GM12864 (cell line): Measurements from ENCODE around the gene KRT71.

Experiments
- DNase-seq: peaks from one replicate; pipeline ENCODE4 v3.0.0-alpha.2; 2011; ENCODE audit warnings: low read depth
- H3K4me3 ChIP-seq: 2 replicates; pipeline ENCODE4 v1.5.1; 2011; ENCODE audit warnings: mild to moderate bottlenecking, low read depth, low read length, control low read depth
- TF ChIP-seq, protein P1 (sequence below): IDR thresholded peaks from 2 replicates; pipeline ENCODE4 v1.5.1; 2011; ENCODE audit warnings: low read depth, mild to moderate bottlenecking, moderate library complexity, low read length, control low read depth, inconsistent platforms; ENCODE audit errors: missing control alignments

The KRT71 gene

DNA sequence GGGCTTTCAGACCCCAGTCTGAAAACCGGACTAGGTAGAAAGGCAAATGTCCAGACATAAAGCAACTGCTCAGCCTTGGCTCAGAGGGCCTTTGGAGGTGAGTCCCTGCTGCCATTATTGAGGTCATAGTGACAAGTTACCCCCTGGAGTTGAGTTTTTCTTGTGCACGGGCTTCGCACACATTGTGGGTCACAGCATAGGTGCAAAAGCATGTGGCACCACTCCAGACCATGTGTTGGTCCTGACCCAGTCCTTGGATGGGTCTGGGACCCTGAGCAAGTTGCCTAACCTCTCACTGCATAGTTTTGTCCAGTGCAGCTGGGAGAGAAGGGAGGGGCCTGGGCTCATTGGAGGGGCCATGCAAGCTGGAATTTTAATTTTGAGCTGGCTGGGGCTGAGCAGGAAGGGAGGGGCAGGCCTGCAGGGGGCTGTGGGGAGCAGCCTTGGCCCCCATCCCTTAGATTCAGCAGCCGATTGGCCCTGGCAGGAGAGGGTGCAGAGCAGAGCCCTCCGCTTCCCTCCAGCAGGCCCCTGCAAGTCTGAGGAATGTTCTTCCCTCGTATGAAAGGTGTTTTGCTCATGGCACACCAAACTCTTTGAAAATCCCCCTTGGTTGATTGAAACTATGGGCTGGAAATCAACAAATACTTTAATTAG lies 28.6 kb downstream of the KRT71 start:
- TF ChIP-seq, protein P1, sequence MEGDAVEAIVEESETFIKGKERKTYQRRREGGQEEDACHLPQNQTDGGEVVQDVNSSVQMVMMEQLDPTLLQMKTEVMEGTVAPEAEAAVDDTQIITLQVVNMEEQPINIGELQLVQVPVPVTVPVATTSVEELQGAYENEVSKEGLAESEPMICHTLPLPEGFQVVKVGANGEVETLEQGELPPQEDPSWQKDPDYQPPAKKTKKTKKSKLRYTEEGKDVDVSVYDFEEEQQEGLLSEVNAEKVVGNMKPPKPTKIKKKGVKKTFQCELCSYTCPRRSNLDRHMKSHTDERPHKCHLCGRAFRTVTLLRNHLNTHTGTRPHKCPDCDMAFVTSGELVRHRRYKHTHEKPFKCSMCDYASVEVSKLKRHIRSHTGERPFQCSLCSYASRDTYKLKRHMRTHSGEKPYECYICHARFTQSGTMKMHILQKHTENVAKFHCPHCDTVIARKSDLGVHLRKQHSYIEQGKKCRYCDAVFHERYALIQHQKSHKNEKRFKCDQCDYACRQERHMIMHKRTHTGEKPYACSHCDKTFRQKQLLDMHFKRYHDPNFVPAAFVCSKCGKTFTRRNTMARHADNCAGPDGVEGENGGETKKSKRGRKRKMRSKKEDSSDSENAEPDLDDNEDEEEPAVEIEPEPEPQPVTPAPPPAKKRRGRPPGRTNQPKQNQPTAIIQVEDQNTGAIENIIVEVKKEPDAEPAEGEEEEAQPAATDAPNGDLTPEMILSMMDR, result no peak
- no peak overlapping the region for H3K4me3 ChIP-seq
- DNase-seq, result no peak

DNA sequence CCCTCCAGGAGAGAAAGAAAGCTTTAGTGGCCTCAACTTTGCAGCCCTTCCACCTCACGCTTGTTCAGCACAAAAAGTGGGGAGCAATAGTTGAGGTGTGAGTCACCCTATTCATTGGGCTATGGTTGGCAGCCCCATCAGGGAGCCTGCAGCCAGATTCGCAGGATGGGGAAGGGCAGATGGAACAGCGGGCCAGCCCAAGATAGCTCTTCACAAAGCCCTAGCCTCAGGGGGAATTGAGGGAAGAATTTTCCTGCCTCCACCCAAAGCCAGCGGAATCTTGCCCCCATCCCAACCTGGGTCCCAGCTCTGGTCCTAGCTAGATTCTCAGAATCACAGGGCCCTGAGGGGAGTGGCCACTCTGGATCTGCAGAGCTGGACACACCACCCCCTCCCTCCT lies 29.1 kb downstream of the KRT71 start:
- DNase-seq, result no peak

DNA sequence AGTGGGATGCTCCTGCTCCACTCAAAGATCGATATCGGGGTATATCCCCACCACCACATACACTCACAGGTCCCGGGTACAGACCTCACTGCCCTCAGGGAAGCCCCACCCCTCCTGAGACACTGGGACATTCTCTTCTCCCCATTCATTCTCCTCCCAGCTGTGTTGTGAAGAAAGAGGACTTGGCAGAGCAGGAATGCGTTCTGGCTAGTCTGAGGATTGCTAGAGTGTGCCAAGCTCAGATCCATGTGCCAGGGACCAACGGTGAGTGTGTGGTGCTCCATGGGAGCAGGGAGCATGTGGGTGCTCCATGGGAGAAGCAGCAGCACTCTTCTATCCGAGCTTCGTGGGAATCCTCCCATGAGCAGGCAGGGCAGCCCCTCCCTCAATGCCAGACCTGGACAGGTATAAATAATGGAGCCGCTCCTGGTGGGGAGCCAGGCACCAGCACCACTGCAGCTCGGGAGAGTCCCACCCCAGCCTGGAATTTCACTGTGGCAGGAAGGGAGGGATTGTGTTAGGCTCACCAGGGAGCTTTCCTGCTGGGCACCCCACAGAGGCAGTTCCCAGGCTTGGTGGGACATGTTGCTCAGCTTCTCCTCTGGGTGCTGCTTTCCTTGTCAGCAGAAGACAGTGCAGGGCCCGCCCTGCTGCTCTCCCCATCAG lies 30.5 kb downstream of the KRT71 start:
- DNase-seq, result no peak
- TF ChIP-seq, protein P1, result no peak
- no peak overlapping the region for H3K4me3 ChIP-seq

More for the DNA sequence above, 29.1 kb downstream of the KRT71 start:
- TF ChIP-seq, protein P1, result no peak
- no peak overlapping the region for H3K4me3 ChIP-seq

DNA sequence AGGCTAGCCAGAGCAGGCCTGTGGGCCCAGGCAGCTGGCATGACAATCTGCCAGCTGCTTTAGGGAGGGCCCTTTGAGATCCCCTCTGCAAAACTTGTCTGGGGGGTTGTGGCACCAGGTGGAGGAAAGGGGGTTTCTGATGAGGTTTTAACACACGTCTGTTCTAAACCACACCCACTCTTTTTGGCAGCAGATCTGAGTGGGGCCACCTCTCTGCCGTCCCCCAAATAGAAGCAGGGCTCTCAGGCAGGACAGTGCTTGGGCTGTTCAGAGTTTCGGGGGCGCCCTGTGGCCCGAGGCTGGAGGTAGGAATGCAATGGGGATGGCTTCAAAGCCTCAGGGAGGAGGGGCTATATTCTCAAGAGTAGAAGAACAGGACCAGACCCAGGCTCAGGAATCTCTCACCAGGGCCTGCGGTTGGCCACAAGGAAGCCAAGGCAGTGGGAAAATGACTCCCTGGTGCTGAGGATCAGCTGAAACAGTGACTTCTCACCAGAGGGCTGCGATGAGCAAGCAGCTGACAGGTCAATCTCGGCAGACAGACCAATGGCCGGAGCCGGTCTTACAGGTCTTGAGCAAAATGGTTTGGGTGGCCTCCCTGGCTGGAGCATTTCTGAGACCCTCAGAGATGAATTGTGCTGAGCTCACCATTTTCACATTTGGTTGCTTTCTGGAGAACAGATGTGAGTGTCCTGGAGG lies 31.2 kb downstream of the KRT71 start:
- DNase-seq, result no peak
- H3K4me3 ChIP-seq, result no peak overlapping the region
- TF ChIP-seq, protein P1, result no peak

DNA sequence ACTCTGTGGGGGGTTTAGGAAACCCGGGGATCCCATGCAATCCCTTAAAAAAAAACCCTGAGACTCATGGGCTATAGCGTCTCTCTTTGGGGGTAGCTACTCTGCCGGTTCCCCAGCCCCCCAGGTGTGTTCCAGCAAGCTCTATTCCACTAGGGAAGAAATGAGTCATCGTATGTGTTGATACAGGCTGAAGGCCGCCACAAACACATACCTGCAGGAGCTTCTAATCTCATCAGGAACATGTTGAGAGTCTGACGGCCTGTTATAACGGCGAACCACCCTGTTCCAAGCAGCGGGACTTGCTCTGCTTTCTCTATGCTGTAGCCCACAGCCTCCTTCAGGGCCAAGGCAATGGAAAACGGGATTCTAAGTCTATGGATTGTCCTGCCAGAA lies 31.8 kb downstream of the KRT71 start:
- TF ChIP-seq, protein P1, result no peak
- no peak overlapping the region for H3K4me3 ChIP-seq
- DNase-seq, result no peak

DNA sequence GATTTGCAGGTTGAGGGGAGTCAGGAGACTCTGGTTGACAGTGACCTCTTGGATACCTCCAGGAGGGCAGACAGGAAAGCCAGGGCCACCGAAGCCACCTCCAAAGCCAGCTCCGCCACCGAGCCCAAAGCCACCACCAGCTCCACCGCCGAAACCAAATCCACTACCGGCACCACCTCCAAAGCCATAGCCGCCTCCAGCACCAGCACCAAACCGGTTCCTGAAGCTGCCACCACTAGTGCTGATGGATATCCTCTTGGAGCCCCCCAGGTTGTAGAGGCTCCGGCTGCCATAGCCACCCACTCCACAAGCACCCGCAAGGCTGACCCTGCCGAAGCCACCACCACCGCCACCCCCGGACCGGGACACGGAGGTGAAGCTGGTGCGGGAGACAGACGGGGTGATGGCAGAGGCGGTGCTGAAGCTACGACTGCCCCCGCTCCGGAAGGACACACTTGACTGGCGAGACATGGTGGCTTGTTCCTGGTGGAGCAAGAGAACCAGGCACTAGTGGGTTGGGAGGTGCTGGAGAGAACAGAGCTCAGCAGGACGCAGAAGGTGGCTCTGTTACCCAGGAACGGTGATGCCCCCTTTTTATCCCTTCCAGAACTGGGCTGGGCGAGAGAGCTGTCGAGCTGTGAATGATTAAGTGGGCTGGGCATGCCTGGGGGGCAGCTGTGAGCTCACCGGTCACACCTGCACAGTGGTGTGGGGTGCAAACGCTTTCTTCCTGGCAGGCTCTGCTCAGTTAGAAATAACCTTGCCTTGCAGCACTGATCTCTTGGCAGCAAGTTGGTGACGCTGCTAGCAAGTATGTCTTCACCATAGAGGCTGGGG lies 32.9 kb downstream of the KRT71 start, which contains the start of gene KRT5:
TSS of gene KRT5 (minus strand) at position 569 of the 837 bp plus-strand sequence. CDS start at position 471, 98 bp downstream.
- no peak within 1 kb of the TSS for H3K4me3 ChIP-seq
- TF ChIP-seq, protein P1, result no peak
- DNase-seq, result no peak
